ENCODE data around the gene KDM6A. TPM values are rescaled to one million over a fixed set of nuclear protein-coding genes. Genes with fewer than 3 reads are reported as not detected.
"Not testable (repeated sequence)": the region's sequence is repeated elsewhere in the genome, so short reads cannot be mapped to it uniquely, and the experiment has no call there.

Gene KDM6A
- total RNA-seq, 6 donors from 2014 or later, result 19.9 to 62.0 (median 26.6) TPM

DNA sequence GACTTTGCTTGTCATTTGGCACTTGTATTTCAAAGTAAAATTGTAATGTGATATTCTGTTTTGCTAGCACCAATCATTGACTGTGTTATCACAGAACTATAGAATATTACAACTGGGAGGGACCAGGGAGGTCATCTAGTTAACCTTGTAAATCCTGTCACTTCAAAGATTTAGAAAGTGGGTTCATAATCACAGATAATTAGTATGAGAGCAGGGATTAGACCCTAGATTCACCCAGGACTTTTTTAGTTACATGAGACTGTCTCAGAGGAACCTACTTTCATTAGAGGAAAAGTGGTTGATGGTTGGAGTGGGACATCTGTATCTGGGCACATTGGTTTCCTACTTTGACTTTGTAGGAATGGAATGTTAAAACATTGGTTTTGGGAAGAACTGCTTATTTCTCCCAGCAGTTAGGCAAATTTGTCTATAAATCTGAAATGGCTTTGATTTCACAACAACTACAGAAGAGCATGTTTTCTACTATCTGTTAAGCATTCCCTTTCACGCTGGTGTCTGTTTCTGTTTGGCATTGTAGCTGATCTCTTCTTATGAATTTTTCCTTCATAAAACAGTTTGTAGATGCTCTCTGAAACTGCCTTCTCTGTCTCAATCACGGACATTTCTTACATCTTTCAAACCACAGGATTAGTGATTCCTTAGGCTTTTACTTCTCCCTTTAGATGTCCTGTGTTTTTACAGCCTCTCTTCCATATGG, 183.6 kb downstream of the KDM6A start:
- Histone ChIP-seq H3K9me3 (no peaks in the 10 kb centered on the region), H3K4me3 (no peak overlapping the region), H3K27me3 (no peaks in the 10 kb centered on the region), H3K36me3 (peaks cover 0 to 40% (median 4%) of the 10 kb centered on the region in 4 donors), H3K27ac (no peak overlapping the region), H3K4me1 (no peaks in the 10 kb centered on the region)
- TF ChIP-seq POLR2AphosphoS5 (IDR thresholded peaks at IDR 0.05), result no peak
- WGBS, 2 donors, result 82 to 84% methylated on average over 2 of the region's 2 CpGs
- ATAC-seq (ENCODE audit: low FRiP score in 2 of 2), result no peak
- no peak for DNase-seq

DNA sequence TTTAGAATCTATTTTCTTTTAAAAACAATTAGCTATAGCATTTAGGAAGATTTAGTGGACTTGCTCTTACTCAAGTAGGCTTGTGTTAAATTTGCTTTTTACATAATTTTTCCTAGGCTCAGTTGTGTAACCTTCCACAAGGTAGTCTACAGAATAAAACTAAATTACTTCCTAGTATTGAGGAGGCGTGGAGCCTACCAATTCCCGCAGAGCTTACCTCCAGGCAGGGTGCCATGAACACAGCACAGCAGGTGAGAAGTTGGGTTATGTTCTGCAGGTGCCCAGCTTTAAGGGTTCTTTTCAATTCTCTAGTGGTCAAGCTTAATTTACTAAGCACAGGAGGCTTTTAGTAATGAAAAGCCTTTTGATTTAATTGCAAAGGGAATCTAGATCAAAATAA, 186.9 kb downstream of the KDM6A start:
- H3K36me3 ChIP-seq, result peaks cover 0 to 51% (median 17%) of the 10 kb centered on the region in 4 donors
- DNase-seq; ATAC-seq (ENCODE audit: low FRiP score in 2 of 2): not testable (repeated sequence)

DNA sequence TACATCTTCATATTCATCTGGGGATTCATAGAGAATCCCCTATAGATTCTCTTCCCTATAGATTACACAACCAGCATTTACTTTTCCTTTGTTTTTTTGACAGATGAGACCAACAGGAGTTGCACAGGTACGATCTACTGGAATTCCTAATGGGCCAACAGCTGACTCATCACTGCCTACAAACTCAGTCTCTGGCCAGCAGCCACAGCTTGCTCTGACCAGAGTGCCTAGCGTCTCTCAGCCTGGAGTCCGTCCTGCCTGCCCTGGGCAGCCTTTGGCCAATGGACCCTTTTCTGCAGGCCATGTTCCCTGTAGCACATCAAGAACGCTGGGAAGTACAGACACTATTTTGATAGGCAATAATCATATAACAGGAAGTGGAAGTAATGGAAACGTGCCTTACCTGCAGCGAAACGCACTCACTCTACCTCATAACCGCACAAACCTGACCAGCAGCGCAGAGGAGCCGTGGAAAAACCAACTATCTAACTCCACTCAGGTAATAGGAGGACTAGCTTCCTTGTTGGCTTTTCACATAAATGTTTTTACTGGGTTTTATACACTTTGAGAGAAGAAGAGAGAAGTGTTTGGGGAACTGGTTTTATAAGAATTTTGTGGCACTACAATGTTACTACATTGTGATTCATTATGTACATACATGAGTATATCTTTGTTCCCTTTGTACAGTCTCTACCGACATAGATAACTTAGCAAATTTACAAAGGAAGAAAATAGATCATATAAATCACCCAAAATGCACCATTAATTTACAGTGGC, 190.5 kb downstream of the KDM6A start:
- Histone ChIP-seq H3K4me3 (no peak overlapping the region), H3K9me3 (no peaks in the 10 kb centered on the region), H3K36me3 (peaks cover 0 to 57% (median 17%) of the 10 kb centered on the region in 4 donors), H3K27me3 (no peaks in the 10 kb centered on the region), H3K4me1 (no peaks in the 10 kb centered on the region), H3K27ac (no peak overlapping the region)
- 90 to 96% methylated on average over 11 of the region's 11 CpGs for WGBS, 2 donors
- DNase-seq (no peak), ATAC-seq (ENCODE audit: low FRiP score in 2 of 2) (no peak)
- no peak for TF ChIP-seq POLR2AphosphoS5 (IDR thresholded peaks at IDR 0.05)
- TF ChIP-seq, protein P1, sequence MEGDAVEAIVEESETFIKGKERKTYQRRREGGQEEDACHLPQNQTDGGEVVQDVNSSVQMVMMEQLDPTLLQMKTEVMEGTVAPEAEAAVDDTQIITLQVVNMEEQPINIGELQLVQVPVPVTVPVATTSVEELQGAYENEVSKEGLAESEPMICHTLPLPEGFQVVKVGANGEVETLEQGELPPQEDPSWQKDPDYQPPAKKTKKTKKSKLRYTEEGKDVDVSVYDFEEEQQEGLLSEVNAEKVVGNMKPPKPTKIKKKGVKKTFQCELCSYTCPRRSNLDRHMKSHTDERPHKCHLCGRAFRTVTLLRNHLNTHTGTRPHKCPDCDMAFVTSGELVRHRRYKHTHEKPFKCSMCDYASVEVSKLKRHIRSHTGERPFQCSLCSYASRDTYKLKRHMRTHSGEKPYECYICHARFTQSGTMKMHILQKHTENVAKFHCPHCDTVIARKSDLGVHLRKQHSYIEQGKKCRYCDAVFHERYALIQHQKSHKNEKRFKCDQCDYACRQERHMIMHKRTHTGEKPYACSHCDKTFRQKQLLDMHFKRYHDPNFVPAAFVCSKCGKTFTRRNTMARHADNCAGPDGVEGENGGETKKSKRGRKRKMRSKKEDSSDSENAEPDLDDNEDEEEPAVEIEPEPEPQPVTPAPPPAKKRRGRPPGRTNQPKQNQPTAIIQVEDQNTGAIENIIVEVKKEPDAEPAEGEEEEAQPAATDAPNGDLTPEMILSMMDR (IDR thresholded peaks at IDR 0.05), result no peak
- TF ChIP-seq EP300 (IDR thresholded peaks at IDR 0.05), result no peak
- TF ChIP-seq POLR2A (IDR thresholded peaks at IDR 0.05), result no peak

More for the DNA sequence above, 186.9 kb downstream of the KDM6A start:
- H3K4me1 ChIP-seq, H3K27ac ChIP-seq, H3K9me3 ChIP-seq, H3K27me3 ChIP-seq, H3K4me3 ChIP-seq: not testable (repeated sequence)
- 81 to 100% methylated on average over 2 of the region's 2 CpGs for WGBS, 2 donors

DNA sequence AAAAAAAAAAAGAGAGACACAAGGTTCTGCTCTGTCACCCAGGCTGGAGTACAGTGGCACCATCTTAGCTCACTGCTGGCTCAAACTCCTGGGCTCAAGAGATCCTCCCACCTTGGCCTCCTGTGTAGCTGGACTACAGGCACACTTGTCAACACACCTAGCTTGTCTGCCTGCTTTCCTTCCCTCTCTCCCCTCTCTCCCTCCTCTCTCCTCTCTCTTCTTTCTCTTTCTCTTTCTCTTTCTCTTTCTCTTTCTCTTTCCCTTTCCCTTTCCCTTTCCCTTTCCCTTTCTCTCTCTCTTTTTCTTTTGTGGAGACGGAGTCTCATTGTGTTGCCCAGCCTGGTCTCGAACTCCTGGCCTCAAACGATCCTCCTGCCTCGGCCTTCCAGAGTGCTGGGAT, 195.6 kb downstream of the KDM6A start:
- peaks cover 0 to 31% (median 8%) of the 10 kb centered on the region in 4 donors for H3K36me3 ChIP-seq
- H3K27ac ChIP-seq, result peak overlapping the region in 1 of 4 donors; percentile 22
- H3K9me3 ChIP-seq, result no peaks in the 10 kb centered on the region
- ATAC-seq (ENCODE audit: low FRiP score in 2 of 2), result no peak
- no peak for DNase-seq
- peaks cover 0 to 18% (median 4%) of the 10 kb centered on the region in 4 donors for H3K4me1 ChIP-seq
- H3K27me3 ChIP-seq, result no peaks in the 10 kb centered on the region
- H3K4me3 ChIP-seq, result no peak overlapping the region
- 76 to 82% methylated on average over 4 of the region's 4 CpGs for WGBS, 2 donors
- TF ChIP-seq POLR2AphosphoS5 (IDR thresholded peaks at IDR 0.05), result no peak
- TF ChIP-seq, protein P1 (IDR thresholded peaks at IDR 0.05), result no peak
- TF ChIP-seq POLR2A (IDR thresholded peaks at IDR 0.05), result no peak
- TF ChIP-seq EP300 (IDR thresholded peaks at IDR 0.05), result no peak

DNA sequence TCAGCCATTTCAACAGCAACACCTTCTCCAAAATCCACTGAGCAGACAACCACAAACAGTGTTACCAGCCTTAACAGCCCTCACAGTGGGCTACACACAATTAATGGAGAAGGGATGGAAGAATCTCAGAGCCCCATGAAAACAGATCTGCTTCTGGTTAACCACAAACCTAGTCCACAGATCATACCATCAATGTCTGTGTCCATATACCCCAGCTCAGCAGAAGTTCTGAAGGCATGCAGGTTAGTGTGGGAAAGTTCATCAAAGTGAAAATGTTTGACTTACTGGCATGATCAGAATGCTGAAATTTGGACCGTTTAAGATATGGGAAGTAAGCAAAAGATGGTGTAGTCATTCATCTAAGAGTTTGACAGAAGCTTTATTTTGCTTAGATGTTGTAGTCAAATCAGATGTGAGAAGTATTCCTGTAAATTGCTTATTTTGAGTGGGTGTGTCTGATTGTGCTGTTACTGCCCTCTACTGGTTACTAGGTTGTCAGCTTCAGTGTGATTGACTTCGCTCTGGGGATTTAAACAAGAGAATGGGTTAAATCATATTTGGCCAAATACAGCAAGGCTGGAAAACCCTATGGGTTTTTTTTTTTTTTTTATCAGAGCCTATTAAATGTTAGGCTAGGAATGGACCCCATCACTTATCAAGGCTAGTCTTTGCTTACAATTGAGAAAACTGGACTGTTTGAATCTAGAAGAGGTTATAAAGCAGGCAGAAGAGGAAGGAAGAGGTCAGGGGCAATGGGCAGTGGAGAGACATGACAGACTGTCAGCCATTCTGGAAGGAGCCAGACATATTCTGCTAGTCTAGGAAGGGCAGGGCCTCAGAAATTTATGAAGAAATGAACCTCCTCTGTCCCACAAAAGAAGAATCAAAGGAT, 197.4 kb downstream of the KDM6A start:
- ATAC-seq (ENCODE audit: low FRiP score in 2 of 2), result no peak
- H3K27ac ChIP-seq, result no peak overlapping the region
- no peak for TF ChIP-seq POLR2AphosphoS5 (IDR thresholded peaks at IDR 0.05)
- TF ChIP-seq, protein P1 (IDR thresholded peaks at IDR 0.05), result peak; percentile 32 to 59 (median 40)
- WGBS, 2 donors, result 22 to 33% methylated on average over 1 to 2 of the region's 2 CpGs
- peaks cover 0 to 18% (median 4%) of the 10 kb centered on the region in 4 donors for H3K4me1 ChIP-seq
- H3K9me3 ChIP-seq, result no peaks in the 10 kb centered on the region
- no peaks in the 10 kb centered on the region for H3K27me3 ChIP-seq
- no peak overlapping the region for H3K4me3 ChIP-seq
- DNase-seq, result no peak
- H3K36me3 ChIP-seq, result peaks cover 0 to 19% (median 3%) of the 10 kb centered on the region in 4 donors

DNA sequence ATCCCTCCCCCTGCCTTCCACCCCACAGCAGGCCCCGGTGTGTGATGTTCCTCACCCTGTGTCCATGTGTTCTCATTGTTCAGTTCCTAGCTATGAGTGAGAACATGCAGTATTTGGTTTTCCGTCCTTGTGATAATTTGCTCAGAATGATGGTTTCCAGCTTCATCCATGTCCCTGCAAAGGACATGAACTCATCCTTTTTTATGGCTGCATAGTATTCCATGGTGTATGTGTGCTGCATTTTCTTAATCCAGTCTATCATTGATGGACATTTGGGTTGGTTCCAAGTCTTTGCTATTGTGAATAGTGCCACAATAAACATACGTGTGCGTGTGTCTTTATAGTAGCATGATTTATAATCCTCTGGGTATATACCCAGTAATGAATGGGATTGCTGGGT, 200.0 kb downstream of the KDM6A start:
- H3K27me3 ChIP-seq; DNase-seq; H3K9me3 ChIP-seq; ATAC-seq (ENCODE audit: low FRiP score in 2 of 2); H3K4me3 ChIP-seq; H3K27ac ChIP-seq: not testable (repeated sequence)
- H3K4me1 ChIP-seq, result peaks cover 0 to 25% (median 10%) of the 10 kb centered on the region in 4 donors
- WGBS, 2 donors, result 90 to 95% methylated on average over 4 of the region's 4 CpGs
- H3K36me3 ChIP-seq, result peaks cover 0 to 27% (median 3%) of the 10 kb centered on the region in 4 donors

Measured in upper lobe of left lung (tissue), 6 donors.